Measurements from ENCODE around the gene ING3. TPM values are rescaled to one million over a fixed set of nuclear protein-coding genes. Genes with fewer than 3 reads are reported as not detected.

ING3 gene
- total RNA-seq, 1 experiment from 2014 or later, result 9.1 TPM

- Histone ChIP-seq H3K27me3 (ENCODE audit: control insufficient read depth, insufficient read depth, low read length) (peaks cover 36% of the 10 kb centered on the region), H3K9me3 (ENCODE audit: control insufficient read depth, insufficient read depth, low read depth, low read length) (no peaks in the 10 kb centered on the region), H3K27ac (ENCODE audit: low read length) (no peak overlapping the region), H3K4me3 (ENCODE audit: low read depth in 2 of 2, low read length in 2 of 2) (peak overlapping the region in 1 of 2 experiments; percentile 38; a peak in 1 of 4 replicates), H3K4me1 (ENCODE audit: control insufficient read depth, insufficient read depth, low read length) (no peaks in the 10 kb centered on the region), H3K36me3 (ENCODE audit: control insufficient read depth, insufficient read depth, low read length) (no peaks in the 10 kb centered on the region)
- DNase-seq (ENCODE audit: low read depth, low spot score), result no peak
- TF ChIP-seq TCF7L2 (IDR thresholded peaks at IDR 0.05; ENCODE audit: low read depth, low read length) (no peak), REST (IDR thresholded peaks at IDR 0.05; ENCODE audit: insufficient read depth in 1 of 2, low read depth in 2 of 2, low read length in 1 of 2) (no peak), POLR2AphosphoS5 (IDR thresholded peaks at IDR 0.05; ENCODE audit: low read depth, low read length) (no peak), CTCF (IDR thresholded peaks at IDR 0.05) (no peak), SIN3A (IDR thresholded peaks at IDR 0.05; ENCODE audit: borderline replicate concordance, insufficient read depth, low read depth, low read length) (no peak)
- CTCF ChIA-PET, result no interaction called here
- POLR2A ChIA-PET, result no interaction called here
- BruUV-seq (replicated peaks), result no TSS peak
- ATAC-seq, result no peak
- intact Hi-C loops (cut with micrococcal nuclease; ENCODE audit: unreplicated experiment) (no loop called here), in situ Hi-C loops (cut with HindIII; ENCODE audit: low pct_unique_long_range_greater_than_20kb, low sequenced_read_pairs) (no loop called here)
These were observed 39.0 kb downstream of the ING3 start for GRCh38 chr7:120989257-120990220.

GRCh38 chr7:120990468-120991118, 40.0 kb downstream of the ING3 start:
- Histone ChIP-seq H3K36me3 (ENCODE audit: control insufficient read depth, insufficient read depth, low read length) (no peaks in the 10 kb centered on the region), H3K4me1 (ENCODE audit: control insufficient read depth, insufficient read depth, low read length) (no peaks in the 10 kb centered on the region), H3K27ac (ENCODE audit: low read length) (no peak overlapping the region), H3K27me3 (ENCODE audit: control insufficient read depth, insufficient read depth, low read length) (peaks cover 36% of the 10 kb centered on the region), H3K9me3 (ENCODE audit: control insufficient read depth, insufficient read depth, low read depth, low read length) (no peaks in the 10 kb centered on the region), H3K4me3 (ENCODE audit: low read depth in 2 of 2, low read length in 2 of 2) (no peak overlapping the region)
- POLR2A ChIA-PET, result no interaction called here
- ATAC-seq (no peak), DNase-seq (ENCODE audit: low read depth, low spot score) (no peak)
- no peak for TF ChIP-seq REST (IDR thresholded peaks at IDR 0.05; ENCODE audit: insufficient read depth in 1 of 2, low read depth in 2 of 2, low read length in 1 of 2)
- no peak for TF ChIP-seq POLR2AphosphoS5 (IDR thresholded peaks at IDR 0.05; ENCODE audit: low read depth, low read length)
- no peak for TF ChIP-seq CTCF (IDR thresholded peaks at IDR 0.05)
- TF ChIP-seq SIN3A (IDR thresholded peaks at IDR 0.05; ENCODE audit: borderline replicate concordance, insufficient read depth, low read depth, low read length), result no peak
- no peak for TF ChIP-seq TCF7L2 (IDR thresholded peaks at IDR 0.05; ENCODE audit: low read depth, low read length)
- intact Hi-C loops (cut with micrococcal nuclease; ENCODE audit: unreplicated experiment), result no loop called here
- CTCF ChIA-PET, result no interaction called here
- in situ Hi-C loops (cut with HindIII; ENCODE audit: low pct_unique_long_range_greater_than_20kb, low sequenced_read_pairs), result no loop called here
- BruUV-seq (replicated peaks), result no TSS peak

All from Panc1 (cell line).